ENCODE data around the gene SLC25A19. TPM values are rescaled to one million over a fixed set of nuclear protein-coding genes. Genes with fewer than 3 reads are reported as not detected.

SLC25A19 gene
- total RNA-seq (2021; ENCODE audit: unreplicated experiment) (29.0 TPM), Bru-seq, nascent RNA (percentile 57 among the genes with signal in this experiment), BruChase-seq, experiment 1, labeled RNA remaining after a 2-hour chase (percentile 63 among the genes with signal in this experiment), BruChase-seq, experiment 2, labeled RNA remaining after a 6-hour chase (percentile 63 among the genes with signal in this experiment)
- 18.9 TPM for polyA plus RNA-seq (2012; ENCODE audit: insufficient read length)
- long read RNA-seq, transcript SLC25A19-205 (7 exons, 1,496 nt): major isoform, 9 of 35 reads
- long read RNA-seq, transcript SLC25A19-204 (8 exons, 1,587 nt): minor isoform, 5 of 35 reads
- long read RNA-seq, transcript SLC25A19-210 (8 exons, 1,554 nt): major isoform, 9 of 35 reads
- long read RNA-seq, partial matches to known transcripts: 2 of 35 reads
- long read RNA-seq, other reads (novel, unspliced or antisense): 9 of 35 reads

DNA sequence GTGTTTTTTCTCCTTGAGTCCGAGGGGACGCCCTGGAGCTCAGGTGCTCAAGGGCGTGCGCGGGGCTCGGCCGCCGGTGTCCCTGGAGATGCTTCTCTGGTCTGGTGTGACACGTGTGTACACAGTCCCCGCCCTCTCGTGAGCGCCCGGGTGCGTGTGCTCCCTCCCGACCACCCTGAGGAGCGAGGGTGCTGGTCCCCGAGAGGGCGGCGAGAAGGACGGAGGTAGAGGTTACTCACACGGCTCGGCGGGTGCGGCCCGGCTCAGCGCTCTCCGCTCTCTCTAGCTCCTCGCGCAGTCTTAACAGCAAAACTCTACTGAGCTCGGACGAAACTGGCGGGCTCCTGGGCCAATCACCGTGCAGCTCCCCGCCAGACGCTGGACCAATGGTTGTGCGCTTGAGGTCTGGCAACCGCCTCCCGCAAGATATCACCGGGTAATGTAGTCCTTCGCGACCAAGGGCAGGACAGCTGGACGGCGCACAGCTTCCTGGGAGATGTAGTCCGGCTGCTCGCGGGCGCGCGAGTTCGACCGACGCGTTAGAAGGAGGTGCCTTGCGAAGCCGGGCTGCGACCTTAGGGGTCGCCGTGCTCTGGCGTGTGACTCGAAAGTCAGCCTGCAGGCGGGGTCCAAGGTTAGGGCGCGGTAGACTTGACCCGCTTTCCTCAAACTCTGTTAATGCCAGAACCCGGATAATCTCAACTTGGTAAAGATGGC is at the start of gene SLC25A19:
SLC25A19 (minus strand) TSS at position 319 of the 717 bp plus-strand sequence. CDS start 2,669 bp downstream, outside the sequence.
- no TSS peak for BruUV-seq (replicated peaks)
- in situ Hi-C loops (cut with HindIII; ENCODE audit: low pct_unique_long_range_greater_than_20kb, low sequenced_read_pairs): no loop called here

DNA sequence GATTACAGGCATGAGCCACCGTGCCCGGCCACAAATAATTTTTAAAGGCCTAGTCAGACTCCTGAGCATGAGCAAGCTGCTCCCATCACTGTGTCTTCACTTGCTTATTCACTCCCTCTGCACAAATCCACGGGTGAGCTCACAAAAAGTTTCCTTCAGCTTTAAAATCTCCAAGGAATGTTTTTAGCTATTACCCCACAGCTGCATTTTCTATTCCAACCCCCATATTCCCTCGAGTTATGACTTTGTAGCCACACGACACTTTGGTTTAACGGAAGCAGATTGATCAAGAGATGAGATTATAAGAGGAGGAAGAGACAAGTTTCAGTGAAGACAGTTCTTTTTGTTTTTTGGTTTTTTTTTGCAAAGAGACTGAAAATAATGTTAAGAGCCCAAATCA is 49.1 kb upstream of the SLC25A19 start:
- no peak overlapping the region for H3K4me3 ChIP-seq (ENCODE audit: low read depth in 2 of 2, low read length in 2 of 2)
- no peaks in the 10 kb centered on the region for H3K9me3 ChIP-seq (ENCODE audit: control insufficient read depth, insufficient read depth, low read depth, low read length)
- DNase-seq (ENCODE audit: low read depth, low spot score) (no peak), ATAC-seq (no peak)
- intact Hi-C loops (cut with micrococcal nuclease; ENCODE audit: unreplicated experiment): no loop called here
- no peak for TF ChIP-seq SIN3A (IDR thresholded peaks at IDR 0.05; ENCODE audit: borderline replicate concordance, insufficient read depth, low read depth, low read length)
- H3K27ac ChIP-seq (ENCODE audit: low read length): no peak overlapping the region
- POLR2A ChIA-PET: no interaction called here
- H3K27me3 ChIP-seq (ENCODE audit: control insufficient read depth, insufficient read depth, low read length): no peaks in the 10 kb centered on the region
- H3K4me1 ChIP-seq (ENCODE audit: control insufficient read depth, insufficient read depth, low read length): peaks cover 6% of the 10 kb centered on the region; the same call in 1 of the 2 replicates
- H3K36me3 ChIP-seq (ENCODE audit: control insufficient read depth, insufficient read depth, low read length): no peaks in the 10 kb centered on the region
- CTCF ChIA-PET: no interaction called here
- no TSS peak for BruUV-seq (replicated peaks)
- in situ Hi-C loops (cut with HindIII; ENCODE audit: low pct_unique_long_range_greater_than_20kb, low sequenced_read_pairs): no loop called here

More for the DNA sequence above, at the start of gene SLC25A19:
- peaks cover 5% of the 10 kb centered on the region for H3K4me1 ChIP-seq (ENCODE audit: control insufficient read depth, insufficient read depth, low read length)
- TF ChIP-seq, protein P1, sequence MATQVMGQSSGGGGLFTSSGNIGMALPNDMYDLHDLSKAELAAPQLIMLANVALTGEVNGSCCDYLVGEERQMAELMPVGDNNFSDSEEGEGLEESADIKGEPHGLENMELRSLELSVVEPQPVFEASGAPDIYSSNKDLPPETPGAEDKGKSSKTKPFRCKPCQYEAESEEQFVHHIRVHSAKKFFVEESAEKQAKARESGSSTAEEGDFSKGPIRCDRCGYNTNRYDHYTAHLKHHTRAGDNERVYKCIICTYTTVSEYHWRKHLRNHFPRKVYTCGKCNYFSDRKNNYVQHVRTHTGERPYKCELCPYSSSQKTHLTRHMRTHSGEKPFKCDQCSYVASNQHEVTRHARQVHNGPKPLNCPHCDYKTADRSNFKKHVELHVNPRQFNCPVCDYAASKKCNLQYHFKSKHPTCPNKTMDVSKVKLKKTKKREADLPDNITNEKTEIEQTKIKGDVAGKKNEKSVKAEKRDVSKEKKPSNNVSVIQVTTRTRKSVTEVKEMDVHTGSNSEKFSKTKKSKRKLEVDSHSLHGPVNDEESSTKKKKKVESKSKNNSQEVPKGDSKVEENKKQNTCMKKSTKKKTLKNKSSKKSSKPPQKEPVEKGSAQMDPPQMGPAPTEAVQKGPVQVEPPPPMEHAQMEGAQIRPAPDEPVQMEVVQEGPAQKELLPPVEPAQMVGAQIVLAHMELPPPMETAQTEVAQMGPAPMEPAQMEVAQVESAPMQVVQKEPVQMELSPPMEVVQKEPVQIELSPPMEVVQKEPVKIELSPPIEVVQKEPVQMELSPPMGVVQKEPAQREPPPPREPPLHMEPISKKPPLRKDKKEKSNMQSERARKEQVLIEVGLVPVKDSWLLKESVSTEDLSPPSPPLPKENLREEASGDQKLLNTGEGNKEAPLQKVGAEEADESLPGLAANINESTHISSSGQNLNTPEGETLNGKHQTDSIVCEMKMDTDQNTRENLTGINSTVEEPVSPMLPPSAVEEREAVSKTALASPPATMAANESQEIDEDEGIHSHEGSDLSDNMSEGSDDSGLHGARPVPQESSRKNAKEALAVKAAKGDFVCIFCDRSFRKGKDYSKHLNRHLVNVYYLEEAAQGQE (IDR thresholded peaks at IDR 0.05; ENCODE audit: insufficient read depth in 1 of 2, low read depth in 2 of 2, low read length in 1 of 2): no peak
- TF ChIP-seq SIN3A (IDR thresholded peaks at IDR 0.05; ENCODE audit: borderline replicate concordance, insufficient read depth, low read depth, low read length) (peak; percentile 87; the same call in 1 of the 2 replicates), POLR2AphosphoS5 (IDR thresholded peaks at IDR 0.05; ENCODE audit: low read depth, low read length) (peak; percentile 76)
- TF ChIP-seq, protein P2, sequence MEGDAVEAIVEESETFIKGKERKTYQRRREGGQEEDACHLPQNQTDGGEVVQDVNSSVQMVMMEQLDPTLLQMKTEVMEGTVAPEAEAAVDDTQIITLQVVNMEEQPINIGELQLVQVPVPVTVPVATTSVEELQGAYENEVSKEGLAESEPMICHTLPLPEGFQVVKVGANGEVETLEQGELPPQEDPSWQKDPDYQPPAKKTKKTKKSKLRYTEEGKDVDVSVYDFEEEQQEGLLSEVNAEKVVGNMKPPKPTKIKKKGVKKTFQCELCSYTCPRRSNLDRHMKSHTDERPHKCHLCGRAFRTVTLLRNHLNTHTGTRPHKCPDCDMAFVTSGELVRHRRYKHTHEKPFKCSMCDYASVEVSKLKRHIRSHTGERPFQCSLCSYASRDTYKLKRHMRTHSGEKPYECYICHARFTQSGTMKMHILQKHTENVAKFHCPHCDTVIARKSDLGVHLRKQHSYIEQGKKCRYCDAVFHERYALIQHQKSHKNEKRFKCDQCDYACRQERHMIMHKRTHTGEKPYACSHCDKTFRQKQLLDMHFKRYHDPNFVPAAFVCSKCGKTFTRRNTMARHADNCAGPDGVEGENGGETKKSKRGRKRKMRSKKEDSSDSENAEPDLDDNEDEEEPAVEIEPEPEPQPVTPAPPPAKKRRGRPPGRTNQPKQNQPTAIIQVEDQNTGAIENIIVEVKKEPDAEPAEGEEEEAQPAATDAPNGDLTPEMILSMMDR (IDR thresholded peaks at IDR 0.05): no peak; the same call in 1 of the 2 replicates
- peak within 1 kb of the TSS; percentile 90 for H3K27ac ChIP-seq (ENCODE audit: low read length)
- no peaks in the 10 kb centered on the region for H3K9me3 ChIP-seq (ENCODE audit: control insufficient read depth, insufficient read depth, low read depth, low read length)
- no peaks in the 10 kb centered on the region for H3K27me3 ChIP-seq (ENCODE audit: control insufficient read depth, insufficient read depth, low read length)
- ChIA-PET POLR2A (interaction anchor here (0.5 to 1.7 kb wide), 4 partner anchors 10 to 91 kb away, joined by 3 to 9 read pairs (median 5); partner anchors contain the start of gene MIF4GD), CTCF (interaction anchor here (0.6 to 2.4 kb wide), 3 partner anchors 16 to 50 kb away, joined by 3 to 11 read pairs (median 11); partner anchors contain the start of gene MIF4GD)
- peak within 1 kb of the TSS; percentile 77 to 93 for H3K4me3 ChIP-seq (ENCODE audit: low read depth in 2 of 2, low read length in 2 of 2)
- ATAC-seq: peak; percentile 99
- intact Hi-C loops (cut with micrococcal nuclease; ENCODE audit: unreplicated experiment): no loop called here
- H3K36me3 ChIP-seq (ENCODE audit: control insufficient read depth, insufficient read depth, low read length): peaks cover 2% of the 10 kb centered on the region; the same call in 1 of the 2 replicates
- DNase-seq (ENCODE audit: low read depth, low spot score): peak; percentile 96
